ENCODE data around the gene NTRK3.

The NTRK3 gene

GRCh38 chr15:87949151-87949574 is 307.4 kb downstream of the NTRK3 start:
- DNase-seq (ENCODE audit: low read depth in 1 of 2, low spot score in 1 of 2) = no peak

GRCh38 chr15:87947560-87947959 is 309.0 kb downstream of the NTRK3 start:
- DNase-seq (ENCODE audit: low read depth in 1 of 2, low spot score in 1 of 2) = no peak

GRCh38 chr15:87945246-87945645 is 311.3 kb downstream of the NTRK3 start:
- no peak for DNase-seq (ENCODE audit: low read depth in 1 of 2, low spot score in 1 of 2)

GRCh38 chr15:87944691-87945090 is 311.8 kb downstream of the NTRK3 start:
- DNase-seq (ENCODE audit: low read depth in 1 of 2, low spot score in 1 of 2) = no peak

GRCh38 chr15:87944050-87944449 is 312.5 kb downstream of the NTRK3 start:
- DNase-seq (ENCODE audit: low read depth in 1 of 2, low spot score in 1 of 2) = no peak

- no peak for DNase-seq (ENCODE audit: low read depth in 1 of 2, low spot score in 1 of 2)
Measured at GRCh38 chr15:87943626-87944025, 312.9 kb downstream of the NTRK3 start.

- DNase-seq (ENCODE audit: low read depth in 1 of 2, low spot score in 1 of 2) = no peak
Measured at GRCh38 chr15:87942316-87942715, 314.2 kb downstream of the NTRK3 start.

- no peak for DNase-seq (ENCODE audit: low read depth in 1 of 2, low spot score in 1 of 2)
Measured at GRCh38 chr15:87941606-87942005, 314.9 kb downstream of the NTRK3 start.

- DNase-seq (ENCODE audit: low read depth in 1 of 2, low spot score in 1 of 2) = no peak
Measured at GRCh38 chr15:87940768-87941167, 315.8 kb downstream of the NTRK3 start.

GRCh38 chr15:87939848-87940457 is 316.6 kb downstream of the NTRK3 start:
- DNase-seq (ENCODE audit: low read depth in 1 of 2, low spot score in 1 of 2) = no peak

GRCh38 chr15:87938031-87938430 is 318.5 kb downstream of the NTRK3 start:
- DNase-seq (ENCODE audit: low read depth in 1 of 2, low spot score in 1 of 2) = no peak

- DNase-seq (ENCODE audit: low read depth in 1 of 2, low spot score in 1 of 2) = no peak
Measured at GRCh38 chr15:87935583-87935982, 321.0 kb downstream of the NTRK3 start.

GRCh38 chr15:87931584-87931983 is 325.0 kb downstream of the NTRK3 start:
- no peak for DNase-seq (ENCODE audit: low read depth in 1 of 2, low spot score in 1 of 2)

- DNase-seq (ENCODE audit: low read depth in 1 of 2, low spot score in 1 of 2) = no peak
Measured at GRCh38 chr15:87930457-87930856, 326.1 kb downstream of the NTRK3 start.

- DNase-seq (ENCODE audit: low read depth in 1 of 2, low spot score in 1 of 2) = no peak
Measured at GRCh38 chr15:87929841-87930240, 326.7 kb downstream of the NTRK3 start.

- DNase-seq (ENCODE audit: low read depth in 1 of 2, low spot score in 1 of 2) = no peak
Measured at GRCh38 chr15:87924433-87924832, 332.1 kb downstream of the NTRK3 start.

- DNase-seq (ENCODE audit: low read depth in 1 of 2, low spot score in 1 of 2) = no peak
Measured at GRCh38 chr15:87919064-87919463, 337.5 kb downstream of the NTRK3 start.

- no peak for DNase-seq (ENCODE audit: low read depth in 1 of 2, low spot score in 1 of 2)
Measured at GRCh38 chr15:87917480-87917879, 339.1 kb downstream of the NTRK3 start.

- DNase-seq (ENCODE audit: low read depth in 1 of 2, low spot score in 1 of 2) = no peak
Measured at GRCh38 chr15:87916208-87916607, 340.3 kb downstream of the NTRK3 start.

GRCh38 chr15:87910301-87910700 is 346.2 kb downstream of the NTRK3 start:
- no peak for DNase-seq (ENCODE audit: low read depth in 1 of 2, low spot score in 1 of 2)

- DNase-seq (ENCODE audit: low read depth in 1 of 2, low spot score in 1 of 2) = no peak
Measured at GRCh38 chr15:87907676-87908446, 348.7 kb downstream of the NTRK3 start.

- no peak for DNase-seq (ENCODE audit: low read depth in 1 of 2, low spot score in 1 of 2)
Measured at GRCh38 chr15:87906444-87906843, 350.1 kb downstream of the NTRK3 start.

All from activated T-helper 1 cell treated with anti-CD3 and anti-CD28 coated beads, Interleukin-2, amount 50 U/mL, for 16 hours (primary cell).